ENCODE results near the gene CRTAC1.

Gene CRTAC1, protein sequence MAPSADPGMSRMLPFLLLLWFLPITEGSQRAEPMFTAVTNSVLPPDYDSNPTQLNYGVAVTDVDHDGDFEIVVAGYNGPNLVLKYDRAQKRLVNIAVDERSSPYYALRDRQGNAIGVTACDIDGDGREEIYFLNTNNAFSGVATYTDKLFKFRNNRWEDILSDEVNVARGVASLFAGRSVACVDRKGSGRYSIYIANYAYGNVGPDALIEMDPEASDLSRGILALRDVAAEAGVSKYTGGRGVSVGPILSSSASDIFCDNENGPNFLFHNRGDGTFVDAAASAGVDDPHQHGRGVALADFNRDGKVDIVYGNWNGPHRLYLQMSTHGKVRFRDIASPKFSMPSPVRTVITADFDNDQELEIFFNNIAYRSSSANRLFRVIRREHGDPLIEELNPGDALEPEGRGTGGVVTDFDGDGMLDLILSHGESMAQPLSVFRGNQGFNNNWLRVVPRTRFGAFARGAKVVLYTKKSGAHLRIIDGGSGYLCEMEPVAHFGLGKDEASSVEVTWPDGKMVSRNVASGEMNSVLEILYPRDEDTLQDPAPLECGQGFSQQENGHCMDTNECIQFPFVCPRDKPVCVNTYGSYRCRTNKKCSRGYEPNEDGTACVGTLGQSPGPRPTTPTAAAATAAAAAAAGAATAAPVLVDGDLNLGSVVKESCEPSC

DNA sequence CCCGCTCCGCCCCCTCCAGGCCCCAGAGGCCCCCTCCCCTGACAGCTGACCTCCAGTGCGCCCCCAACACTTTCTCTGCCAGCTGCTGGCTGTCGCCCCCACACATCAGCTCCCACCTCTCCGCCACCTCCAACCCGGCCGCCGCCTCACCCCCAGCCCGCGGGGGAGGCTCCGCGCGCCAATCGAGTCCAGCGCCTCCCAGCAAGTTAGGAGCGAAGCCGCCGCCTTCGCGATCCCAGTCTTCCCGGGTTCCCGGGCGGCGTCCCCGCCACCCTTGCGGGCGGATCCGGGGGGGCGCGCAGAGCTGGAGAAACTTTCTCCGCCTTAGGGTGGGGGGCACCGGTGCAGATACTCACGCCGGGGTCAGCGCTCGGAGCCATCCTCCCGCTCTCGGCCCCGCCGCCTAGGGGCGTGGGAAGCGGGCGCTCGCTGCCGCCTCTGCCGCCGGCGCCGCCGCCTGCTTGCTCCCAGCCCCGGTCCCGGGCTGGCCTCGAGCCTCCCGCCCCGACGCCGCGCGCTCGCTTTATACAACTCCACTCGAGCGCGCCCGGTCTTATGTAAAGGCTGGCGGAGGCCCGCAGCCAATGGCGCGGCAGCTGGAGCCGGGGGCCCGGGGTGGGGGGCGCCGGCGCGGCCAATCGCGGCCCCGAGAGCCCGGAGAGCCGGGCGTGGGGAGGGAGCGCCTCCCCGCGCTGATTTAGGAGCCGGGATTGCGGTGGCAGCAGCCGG is at the start of gene CRTAC1:
TSS of gene CRTAC1 (minus strand) at position 529 of the 729 bp plus-strand sequence. CDS start at position 380, 149 bp downstream.
- peak; percentile 92 for DNase-seq

DNA sequence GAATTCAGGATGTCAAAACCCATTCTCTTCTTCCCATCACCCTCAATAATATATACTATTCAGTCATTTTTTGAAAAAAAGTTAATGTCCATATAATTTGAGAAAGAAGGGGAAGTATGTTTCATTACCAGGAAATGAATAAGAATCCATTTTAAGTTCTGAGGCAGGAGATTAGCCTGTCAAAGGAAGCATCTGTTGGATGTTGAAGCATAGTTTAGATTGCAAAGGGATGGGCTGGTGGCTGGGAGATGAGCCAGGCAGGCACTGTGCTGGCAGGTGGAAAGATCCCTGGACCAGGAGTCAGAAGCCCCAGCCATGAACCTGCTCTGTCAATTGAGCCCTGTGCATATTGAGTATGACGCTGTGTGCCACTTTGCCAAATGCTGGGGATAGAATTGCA is 48.4 kb upstream of the CRTAC1 start:
- DNase-seq: no peak

DNA sequence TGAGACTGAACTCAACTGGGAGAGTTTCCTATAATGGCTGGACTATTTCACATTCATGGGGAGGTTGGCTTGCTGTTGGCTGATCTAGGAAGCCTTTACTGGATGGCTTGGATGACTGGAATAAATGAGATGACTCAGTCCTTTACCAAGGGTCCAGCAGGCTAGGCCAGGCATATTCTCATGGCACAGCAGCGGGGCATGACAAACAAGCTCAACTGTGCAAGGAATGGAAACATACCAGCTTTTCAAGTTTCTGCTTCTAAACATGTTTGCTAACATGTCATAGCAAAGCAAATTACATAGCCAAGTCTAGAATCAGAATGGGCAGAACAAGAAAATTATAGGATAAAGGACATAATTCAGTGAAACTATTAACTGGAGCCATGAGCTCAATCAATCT is 46.8 kb upstream of the CRTAC1 start:
- no peak for DNase-seq

DNA sequence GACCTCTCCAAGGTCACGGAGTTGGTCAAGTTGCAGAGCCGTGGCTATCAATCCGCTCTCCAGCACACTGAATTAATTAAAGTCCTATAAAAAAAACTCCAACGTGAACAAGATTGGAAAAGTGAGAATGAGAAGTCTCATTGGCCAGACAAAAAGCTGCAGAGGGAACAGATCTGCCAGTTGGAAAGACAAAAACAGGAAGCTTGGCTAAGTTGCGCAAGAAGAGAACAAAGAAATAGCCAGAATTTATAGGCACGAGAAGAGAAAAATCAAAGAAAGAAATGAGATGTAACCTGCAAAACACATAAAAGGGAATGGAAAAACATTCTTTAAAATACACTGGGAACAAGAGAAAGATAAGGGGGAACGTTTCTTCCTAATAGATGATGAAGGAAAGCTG is 45.7 kb upstream of the CRTAC1 start:
- no peak for DNase-seq

DNA sequence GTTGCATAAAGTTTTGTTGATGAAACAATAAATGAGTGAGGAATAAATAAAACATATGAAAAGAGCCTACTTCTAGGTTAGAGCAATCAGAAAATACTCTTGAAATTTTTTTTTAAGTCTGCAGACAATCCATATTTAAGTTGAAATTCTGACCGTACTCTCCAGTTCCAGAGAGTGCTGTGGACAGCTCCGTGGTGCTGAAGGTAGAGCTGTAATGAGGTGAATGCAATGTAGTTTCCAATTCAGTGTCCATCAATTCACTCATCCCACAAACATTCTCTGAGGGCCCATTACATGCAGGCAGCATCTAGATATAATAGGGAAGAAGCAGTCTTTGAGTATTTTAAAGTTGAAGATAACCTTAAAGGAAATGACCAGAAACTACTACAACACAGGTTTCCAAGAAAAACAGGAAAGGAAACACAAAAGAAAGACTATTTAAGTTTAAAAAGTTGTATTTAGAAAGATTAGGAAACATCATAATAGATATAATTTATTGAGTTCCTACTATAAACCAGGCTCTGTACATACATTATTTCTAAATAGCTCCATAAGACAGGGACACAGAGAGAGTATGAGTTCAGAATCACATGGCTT is 44.0 kb upstream of the CRTAC1 start:
- DNase-seq: no peak

DNA sequence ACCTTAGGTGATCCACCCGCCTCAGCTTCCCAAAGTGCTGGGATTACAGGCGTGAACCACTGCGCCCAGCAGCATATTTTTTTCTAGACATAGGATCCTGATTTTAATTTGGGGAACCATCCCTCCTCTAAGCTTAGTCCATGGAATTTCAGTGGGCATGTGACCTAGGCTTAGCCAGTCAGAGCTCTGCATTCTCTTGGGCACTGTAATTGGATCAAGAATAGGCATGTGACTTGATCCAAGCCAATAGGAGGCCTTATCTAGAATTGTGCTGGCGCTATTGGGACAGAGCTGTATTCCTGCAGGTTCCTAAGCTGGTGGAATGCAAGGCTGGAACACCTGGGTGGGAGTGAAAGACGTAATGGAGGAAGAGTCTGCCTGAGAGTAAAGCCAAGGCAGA is 36.7 kb upstream of the CRTAC1 start:
- DNase-seq: no peak

DNA sequence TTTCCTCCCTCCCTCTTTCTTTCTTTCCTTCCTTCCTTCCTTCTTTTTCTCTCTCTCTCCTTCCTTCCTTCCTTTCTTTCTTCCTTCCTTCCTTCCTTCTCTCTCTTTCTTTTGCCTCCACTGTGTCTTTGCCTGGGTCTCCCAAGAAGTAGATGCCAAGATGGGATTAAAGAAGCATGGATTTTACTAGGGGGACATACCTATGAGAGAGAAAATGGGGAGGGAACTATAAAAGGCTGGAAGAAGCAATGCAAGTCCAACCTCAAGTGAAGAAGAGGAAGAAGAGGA is 33.3 kb upstream of the CRTAC1 start:
- no peak for DNase-seq

DNA sequence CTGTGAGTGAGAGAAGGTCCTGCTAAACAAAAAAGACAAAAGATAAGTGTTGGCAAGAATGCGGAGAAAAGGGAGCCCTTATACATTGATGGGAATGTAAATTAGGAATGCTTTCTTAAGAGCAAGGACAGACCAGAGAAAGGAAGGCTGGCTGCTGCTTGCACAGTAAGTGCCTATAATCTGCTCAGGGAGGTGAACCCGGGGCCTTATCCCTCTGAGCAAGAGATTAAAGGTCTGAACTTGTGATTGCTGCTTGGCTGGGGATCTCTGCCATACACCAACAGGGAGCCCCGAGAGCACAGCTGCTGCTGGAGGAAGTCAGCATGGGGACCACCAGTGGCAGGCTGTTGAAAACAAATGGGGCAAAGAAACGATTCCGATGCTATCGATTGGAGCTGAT is 32.0 kb upstream of the CRTAC1 start:
- no peak for DNase-seq

DNA sequence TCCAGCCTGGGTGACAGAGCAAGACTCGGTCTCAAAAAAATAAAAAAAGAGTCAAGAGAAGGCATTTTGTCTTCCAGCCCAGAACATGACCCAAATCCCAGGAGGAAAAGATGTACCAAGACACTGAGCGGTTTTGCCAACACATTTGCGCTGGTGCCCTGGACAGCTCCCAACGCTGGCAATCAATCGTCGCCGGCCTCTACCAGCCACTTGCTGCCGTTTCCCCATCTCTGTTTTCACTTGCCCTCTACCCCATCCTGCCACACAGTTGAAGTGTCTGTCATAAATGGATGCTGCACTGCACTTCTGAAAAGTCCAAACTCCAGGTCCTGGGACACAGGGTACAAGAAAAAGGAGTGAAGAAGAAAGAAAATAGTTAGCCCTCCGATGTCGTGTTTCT is 29.7 kb upstream of the CRTAC1 start:
- no peak for DNase-seq

DNA sequence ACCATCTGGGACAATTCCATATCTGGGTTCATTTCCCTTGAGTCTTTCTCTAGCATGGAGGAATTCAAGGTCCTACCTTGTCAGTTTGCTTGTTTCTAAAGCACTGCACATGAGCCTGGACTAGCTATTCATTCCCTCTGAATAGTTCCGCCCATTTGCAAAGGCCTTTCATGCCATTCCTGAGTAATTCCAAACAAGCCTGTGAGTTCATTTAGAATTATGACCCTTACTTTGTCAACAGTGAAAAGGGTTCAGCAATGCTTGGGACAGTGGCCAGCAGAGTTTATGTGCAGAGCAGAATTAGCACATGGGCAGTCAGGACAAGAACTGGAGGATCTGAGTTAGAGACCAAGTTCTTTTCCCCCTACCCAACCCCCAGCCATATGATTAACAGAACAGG is 27.9 kb upstream of the CRTAC1 start:
- no peak for DNase-seq

DNA sequence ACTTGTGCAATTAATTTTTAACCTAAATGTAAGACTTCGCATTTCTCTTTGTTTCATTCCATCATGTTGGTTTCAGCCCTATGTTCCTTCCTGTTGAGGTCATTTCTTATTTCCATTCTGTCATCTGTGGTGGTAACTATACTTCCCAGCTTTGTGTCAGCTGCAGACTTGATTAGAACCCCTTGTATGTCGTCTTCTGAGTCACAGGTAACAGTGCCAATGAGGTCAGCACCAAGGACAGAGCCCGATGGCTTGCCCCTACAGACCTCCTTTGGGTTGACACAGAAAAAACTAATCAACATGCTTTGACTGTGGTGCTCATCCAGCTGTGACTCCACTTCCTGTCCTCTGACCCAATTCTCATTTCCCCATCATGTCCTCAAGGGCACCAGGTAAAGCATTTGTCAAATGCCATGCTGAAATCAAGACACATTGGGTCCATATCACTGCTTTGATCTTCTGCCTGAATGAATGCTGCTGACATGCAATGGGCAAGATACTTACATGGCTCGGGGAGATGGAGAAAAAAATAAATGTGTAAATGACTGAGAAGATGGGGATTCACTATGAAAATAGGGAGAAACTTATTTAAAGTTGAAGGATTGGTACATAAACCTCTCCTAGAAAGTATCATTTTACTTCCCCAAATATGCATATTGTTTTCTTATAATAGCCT is 25.6 kb upstream of the CRTAC1 start:
- peak; percentile 73 for DNase-seq

DNA sequence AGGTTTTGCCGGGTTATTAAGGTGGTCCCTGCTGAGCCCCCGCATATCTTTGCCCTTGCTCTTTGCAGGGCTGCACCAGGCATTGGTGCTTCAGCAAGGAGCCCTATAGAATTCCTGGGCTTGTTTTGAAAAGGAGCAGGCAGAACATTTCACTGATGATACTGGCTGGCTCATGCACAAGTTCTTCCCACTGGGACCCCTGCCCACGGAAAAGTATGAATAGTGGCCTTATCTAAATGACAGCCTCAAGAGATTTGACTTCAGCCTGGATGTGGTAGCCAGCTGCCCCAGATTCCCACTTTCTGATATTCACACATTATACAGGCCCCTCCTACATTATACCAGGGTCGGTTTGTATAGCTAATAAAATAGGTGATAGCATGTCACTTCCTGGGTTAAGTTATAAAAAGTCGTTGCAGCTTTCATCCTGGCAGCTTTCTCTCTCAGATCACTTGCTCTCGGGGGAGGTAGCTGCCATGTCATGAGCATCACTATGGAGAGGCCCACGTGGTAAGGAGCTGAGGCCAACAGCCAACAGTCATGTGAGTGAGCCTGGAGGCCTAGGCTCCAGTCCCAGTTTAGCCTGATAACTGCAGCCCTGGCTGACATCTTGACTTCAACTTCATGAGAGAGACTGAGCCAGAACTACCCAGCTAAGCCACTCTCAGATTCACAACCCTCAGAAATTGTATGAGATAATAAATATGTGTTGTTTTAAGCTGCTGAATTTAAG is 16.8 kb upstream of the CRTAC1 start:
- DNase-seq: no peak

DNA sequence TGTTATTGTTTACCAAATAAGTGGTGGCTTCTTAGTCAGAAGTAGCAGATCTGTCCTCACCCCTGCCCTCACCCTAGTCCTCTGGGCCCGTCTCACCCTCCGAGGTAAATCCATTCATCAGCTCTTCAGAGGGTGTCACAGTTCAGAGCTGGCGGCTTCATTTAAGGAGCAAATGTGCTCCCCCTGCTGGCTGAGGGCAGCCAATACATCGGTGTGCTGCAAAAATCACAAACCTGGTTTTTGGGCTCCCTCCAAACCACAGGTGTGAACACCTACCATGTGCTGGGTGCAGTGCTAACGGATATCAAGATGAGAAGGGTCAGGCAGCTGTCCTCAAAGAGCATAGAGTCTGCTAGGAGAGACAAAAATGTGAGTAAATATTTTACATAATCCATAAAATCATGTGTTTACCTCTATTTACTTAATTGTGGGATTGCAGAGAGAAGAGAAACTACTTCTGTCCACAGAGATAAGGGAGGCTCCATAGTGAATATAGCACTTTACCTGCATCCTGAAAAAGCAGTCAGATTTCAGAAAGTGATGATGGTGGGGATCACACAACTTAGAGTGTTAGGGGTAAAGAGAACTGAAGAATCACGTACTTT is 15.5 kb upstream of the CRTAC1 start:
- peak; percentile 78 for DNase-seq

DNA sequence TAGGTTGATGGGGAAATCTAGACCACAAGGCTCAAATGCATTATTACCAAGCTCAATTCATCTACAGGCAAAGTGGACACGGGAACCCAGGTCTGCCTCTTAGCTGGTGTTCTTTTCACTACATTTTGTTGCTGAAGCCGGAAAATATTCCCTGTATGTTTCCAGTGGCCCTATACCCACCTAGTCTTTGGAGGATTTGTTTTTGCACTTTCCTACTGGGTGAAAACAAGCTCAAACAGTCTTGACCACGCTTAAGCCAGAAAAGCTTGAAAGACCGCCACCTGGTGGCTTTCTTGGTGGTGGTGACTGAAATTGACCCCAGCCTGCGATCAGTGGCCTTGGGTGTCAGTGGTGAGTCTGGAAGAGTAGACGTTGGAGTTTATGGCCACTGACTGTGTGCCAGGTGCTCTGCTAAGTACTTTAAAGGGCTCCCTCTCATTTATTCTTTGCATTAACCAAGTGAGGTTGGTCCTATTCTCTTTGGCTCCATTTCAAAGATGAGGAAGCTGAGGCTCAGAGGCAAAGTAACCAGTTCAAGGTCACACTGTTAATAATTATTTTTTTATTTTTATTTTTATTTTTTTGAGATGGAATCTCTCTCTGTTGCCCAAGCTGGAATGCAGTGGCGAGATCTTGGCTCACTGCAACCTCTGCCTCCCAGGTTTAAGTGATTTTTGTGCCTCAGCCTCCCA is 11.1 kb upstream of the CRTAC1 start:
- DNase-seq: peak; percentile 89

DNA sequence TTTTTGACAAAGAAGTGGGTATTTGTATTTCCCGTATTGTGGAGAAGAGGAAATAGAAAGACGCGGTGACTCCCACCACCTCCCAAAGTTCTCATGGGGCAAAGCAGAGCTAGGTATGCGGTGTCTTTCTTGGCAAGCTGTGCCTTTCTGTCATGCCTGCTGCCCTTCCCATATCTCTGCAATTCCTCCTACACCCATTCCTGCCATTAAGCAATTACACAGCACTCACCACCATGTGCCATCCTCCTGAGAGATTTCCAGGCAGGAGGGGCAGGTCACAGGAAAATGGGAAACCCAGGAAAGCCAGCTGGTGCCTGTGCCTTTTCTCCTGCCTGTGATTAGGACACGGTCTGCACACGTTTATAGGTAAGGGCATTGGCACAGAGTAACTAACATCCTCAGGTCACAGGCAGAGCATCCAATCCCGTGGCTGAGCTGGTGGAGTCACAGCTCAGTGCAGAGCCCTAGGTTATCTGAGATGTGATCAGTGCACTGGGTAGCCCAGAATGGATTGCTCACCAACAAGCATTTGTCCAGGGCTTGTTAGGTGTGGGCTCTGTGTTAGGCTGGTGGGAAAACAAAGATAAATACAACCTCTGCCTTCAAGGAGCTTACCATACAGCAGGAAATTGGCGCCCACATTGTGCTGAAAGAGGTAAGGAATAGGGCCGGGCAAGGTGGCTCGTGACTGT is 9.4 kb upstream of the CRTAC1 start:
- DNase-seq: no peak

DNA sequence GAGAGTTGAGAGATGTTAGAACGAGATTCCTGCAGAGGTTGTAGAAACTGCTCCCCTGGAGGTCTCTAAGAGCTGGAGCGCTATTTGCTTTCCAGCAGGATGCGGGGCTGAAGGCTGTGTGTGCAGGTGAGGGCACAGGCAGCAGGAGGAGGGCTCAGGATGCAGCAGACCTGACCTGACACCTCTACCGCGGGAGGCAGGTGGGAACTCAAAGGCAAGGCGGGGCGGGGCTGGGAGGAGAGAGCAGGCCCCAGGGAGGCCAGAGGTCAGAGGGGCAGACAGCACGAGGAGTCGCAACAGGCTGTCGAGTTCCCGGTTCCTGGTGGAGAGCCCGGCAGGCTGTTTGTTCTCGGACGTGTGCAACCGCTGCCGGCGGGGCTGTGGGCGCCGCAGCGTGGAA is 7.9 kb upstream of the CRTAC1 start:
- DNase-seq: peak; percentile 61

DNA sequence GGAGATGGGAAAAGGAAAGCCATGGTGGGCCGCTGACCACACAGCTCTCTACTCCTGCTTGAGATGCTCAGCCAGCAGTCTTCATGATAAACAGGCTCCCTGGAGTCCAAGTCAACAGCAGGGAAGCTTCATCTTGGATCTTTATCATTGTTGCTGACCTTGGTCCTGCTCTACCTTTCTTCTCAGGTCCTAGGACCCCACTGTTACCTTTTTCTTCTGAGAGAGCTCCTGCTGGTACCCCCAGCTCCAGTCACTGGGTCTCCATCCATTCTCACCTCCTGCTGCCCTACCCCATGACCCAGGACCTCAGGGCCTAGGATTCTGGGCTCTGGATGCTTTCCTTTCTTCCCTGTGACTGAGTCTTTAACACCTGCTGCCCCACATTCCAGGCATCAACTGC is 5.2 kb upstream of the CRTAC1 start:
- no peak for DNase-seq

DNA sequence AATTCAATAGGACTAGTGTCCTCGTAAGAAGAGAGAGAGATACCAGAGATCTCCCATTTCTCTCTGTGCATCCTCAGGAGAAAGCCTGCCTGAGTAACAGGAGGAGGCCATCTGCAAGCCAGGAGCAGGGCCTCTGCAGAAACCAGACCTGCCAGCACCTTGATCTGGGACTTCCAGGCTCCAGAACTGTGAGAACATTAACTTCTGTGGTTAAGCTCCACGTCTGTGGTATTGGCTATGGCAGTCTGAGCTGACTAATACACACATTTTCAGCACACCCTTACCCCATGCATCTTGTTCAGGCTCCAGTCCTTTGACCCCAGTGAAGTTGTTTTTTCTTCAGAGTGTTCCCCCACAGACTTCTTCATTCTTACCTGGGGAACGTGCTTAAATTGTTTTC is 3.1 kb upstream of the CRTAC1 start:
- no peak for DNase-seq

DNA sequence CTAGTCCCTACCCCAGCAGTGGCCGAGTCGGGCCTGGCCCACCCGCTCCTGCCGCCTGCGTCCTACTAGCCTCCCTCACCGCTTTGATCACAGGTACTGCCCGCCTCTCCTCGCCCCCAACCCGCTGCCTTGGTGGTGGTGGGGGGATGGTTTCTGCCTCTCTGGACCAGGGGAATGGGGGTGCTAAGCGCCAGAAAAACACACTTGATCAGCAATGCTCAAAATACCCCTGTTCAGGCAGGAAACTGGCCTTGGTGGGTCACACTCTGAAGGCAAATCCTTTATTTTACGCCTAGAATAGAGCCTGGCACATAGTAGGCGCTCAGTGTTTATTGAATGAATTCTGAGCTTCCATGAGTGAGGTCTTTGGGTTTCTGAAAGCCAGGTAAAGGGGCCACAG is 1.0 kb upstream of the CRTAC1 start:
- DNase-seq: no peak

DNA sequence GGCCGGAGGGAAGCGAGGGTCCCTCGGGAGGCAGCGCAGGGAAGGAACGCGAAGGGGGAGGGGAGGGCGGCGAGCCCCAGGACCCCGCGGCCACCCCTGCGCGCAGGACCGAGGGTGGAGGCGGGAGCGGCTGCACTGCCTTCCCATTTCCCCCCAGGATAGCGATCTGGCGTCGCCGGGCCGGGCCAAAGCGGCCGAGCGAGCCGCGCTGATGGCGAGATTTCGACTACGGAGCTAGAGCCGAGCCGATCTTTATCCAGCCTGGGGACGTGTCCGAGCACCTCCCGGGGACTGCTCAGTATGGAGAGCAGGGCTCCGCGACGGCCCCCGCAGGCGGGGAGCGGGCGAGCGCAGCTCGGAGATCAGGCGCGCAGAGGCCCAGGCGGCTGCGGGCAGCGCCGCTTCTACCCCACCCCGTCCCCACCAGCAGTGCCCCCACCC is 590 bp upstream of the CRTAC1 start:
- peak; percentile 76 for DNase-seq

Measured in islet precursor cell (in vitro differentiated cells).